LNCaP clone FGC (cell line): ENCODE measurements around the gene TMEM167A.

Experiments
- DNase-seq: peaks from one replicate; pipeline ENCODE4 v3.0.0-alpha.2; 2011; ENCODE audit warnings: low read depth
- H3K4me3 ChIP-seq: 2 replicates; pipeline ENCODE4 v1.5.1; 2011; ENCODE audit warnings: mild to moderate bottlenecking, low read depth, low read length, control low read depth
- CTCF ChIP-seq: IDR thresholded peaks from 2 replicates; pipeline ENCODE4 v1.5.1; 2012; ENCODE audit warnings: mild to moderate bottlenecking; ENCODE audit not compliant: control insufficient read depth, insufficient read depth; ENCODE audit errors: extremely low read depth

TMEM167A gene

GRCh38 chr5:83076742-83077661 is at the start of gene TMEM167A, which contains the start of gene XRCC4:
Gene TMEM167A (minus strand): TSS chr5:83077394. CDS start chr5:83077323, 71 bp downstream.
Gene XRCC4 (plus strand): TSS chr5:83077547. CDS start chr5:83104920, 27,373 bp downstream.
- TF ChIP-seq CTCF: no peak
- peak; percentile 96 for DNase-seq
- peak within 1 kb of the TSS; percentile 93 for H3K4me3 ChIP-seq

DNA sequence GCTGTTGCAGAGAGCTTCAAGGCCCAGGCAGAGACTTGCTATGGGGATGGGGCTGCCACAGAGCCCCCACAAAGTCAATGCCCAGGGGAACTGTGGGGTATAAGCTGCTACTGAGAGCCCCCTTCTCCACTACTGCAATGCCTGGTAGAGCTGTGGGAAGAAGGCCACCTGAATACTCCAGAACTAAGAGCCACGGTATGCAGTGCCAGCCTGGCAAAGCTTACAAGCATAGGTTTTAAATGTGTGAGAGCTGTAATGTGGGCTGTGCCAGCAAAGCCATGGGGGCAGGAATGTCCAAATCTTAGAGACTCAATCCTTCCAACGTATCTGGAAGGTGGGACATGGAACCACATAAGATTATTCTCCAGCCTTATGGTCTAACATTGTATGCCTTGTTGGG is 49.3 kb upstream of the TMEM167A start:
- H3K4me3 ChIP-seq: no peak overlapping the region
- no peak for TF ChIP-seq CTCF
- DNase-seq: no peak

DNA sequence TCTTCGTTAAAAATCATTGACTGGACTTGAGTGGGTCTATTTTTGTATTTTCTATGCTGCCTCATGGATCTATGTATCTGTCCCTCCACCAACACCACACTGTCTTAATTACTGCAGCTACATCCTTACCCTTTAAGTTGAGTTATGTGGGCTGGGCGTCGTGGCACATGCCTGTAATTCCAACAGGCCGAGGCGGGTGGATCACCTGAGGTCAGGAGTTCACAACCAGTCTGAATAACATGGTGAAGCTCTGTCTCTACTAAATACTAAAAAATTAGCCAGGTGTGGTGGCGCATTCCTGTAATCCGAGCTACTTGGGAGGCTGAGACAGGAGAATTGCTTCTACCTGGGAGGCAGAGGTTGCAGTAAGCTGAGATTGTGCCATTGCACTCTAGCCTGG is 48.4 kb upstream of the TMEM167A start:
- no peak for DNase-seq
- TF ChIP-seq CTCF: no peak
- no peak overlapping the region for H3K4me3 ChIP-seq

- no peak overlapping the region for H3K4me3 ChIP-seq
- no peak for DNase-seq
- TF ChIP-seq CTCF: no peak
These were observed 47.4 kb upstream of the TMEM167A start for GRCh38 chr5:83124593-83124992.

- TF ChIP-seq CTCF: no peak
- H3K4me3 ChIP-seq: no peak overlapping the region
- DNase-seq: no peak
These were observed 41.8 kb upstream of the TMEM167A start for GRCh38 chr5:83118976-83119375.

- H3K4me3 ChIP-seq: no peak overlapping the region
- no peak for DNase-seq
- TF ChIP-seq CTCF: no peak
These were observed 41.3 kb upstream of the TMEM167A start for GRCh38 chr5:83118471-83118870.

DNA sequence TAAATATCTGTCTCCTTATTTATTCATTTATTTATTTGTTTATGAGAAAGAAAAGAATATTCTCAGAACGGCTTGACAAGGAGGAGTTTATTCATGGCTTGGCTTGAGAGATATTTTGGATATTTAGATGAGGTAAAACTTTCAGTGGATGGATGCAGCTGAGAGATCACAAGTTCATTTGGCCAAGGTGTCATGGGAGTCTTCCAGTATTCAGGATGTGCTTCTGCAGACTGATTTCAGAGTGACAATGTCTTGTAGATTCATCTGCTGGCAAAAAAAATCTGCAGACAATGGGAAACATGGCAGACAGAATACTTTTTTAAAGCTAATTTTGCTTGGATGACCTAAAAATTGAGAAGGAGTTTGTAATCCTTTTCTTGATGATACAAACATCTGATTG is 38.6 kb upstream of the TMEM167A start:
- H3K4me3 ChIP-seq: no peak overlapping the region
- TF ChIP-seq CTCF: no peak
- DNase-seq: no peak
